HG02759 (cell line): Measurements from ENCODE around the gene AWAT2.

Experiments
- ATAC-seq: cut with Tn5 transposase; IDR thresholded peaks from one replicate; pipeline ENCODE4 v1.9.1; 2021; ENCODE audit warnings: mild to moderate bottlenecking, moderate library complexity; ENCODE audit not compliant: unreplicated experiment

Gene AWAT2, protein sequence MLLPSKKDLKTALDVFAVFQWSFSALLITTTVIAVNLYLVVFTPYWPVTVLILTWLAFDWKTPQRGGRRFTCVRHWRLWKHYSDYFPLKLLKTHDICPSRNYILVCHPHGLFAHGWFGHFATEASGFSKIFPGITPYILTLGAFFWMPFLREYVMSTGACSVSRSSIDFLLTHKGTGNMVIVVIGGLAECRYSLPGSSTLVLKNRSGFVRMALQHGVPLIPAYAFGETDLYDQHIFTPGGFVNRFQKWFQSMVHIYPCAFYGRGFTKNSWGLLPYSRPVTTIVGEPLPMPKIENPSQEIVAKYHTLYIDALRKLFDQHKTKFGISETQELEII

GRCh38 chrX:70049925-70050324 is at the start of gene AWAT2:
Gene AWAT2 (minus strand): TSS chrX:70049938. CDS start chrX:70049932, 6 bp downstream.
- no peak for ATAC-seq

- no peak for ATAC-seq
Measured at GRCh38 chrX:70096052-70096451, 46.3 kb upstream of the AWAT2 start.

- ATAC-seq: no peak
Measured at GRCh38 chrX:70092247-70092646, 42.5 kb upstream of the AWAT2 start.

DNA sequence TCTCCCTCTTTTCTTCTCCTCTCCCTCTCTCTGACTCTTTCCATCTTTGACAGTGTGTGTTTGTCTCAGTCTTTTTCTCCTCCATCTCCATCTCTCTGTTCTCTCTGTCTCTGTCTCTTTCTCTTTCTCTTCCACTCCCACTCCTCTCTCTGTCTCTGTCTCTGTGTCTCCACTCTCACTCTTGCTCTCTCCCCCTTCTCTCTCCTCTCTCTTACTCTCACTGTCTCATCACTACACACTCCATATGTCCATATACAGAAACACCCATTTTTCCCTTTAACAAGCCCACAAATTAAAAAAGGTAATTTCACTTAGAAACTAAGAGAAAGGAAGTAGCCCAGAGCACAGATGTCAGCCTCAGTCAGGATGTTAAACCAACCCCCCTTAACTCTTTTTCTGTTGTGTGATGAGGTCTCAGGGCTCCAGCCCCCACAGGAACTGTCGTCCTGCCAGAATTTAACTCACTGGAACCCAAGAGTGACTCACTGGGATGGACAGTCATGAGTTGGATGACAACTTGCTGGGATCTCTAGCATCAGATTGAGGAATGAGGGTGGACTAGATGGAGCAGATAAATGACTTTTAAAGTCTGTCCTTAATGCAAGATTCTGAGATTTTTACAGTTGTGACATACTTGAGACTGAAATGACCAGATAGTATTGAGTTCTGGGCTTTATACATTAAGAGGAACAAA is 40.0 kb upstream of the AWAT2 start:
- no peak for ATAC-seq

DNA sequence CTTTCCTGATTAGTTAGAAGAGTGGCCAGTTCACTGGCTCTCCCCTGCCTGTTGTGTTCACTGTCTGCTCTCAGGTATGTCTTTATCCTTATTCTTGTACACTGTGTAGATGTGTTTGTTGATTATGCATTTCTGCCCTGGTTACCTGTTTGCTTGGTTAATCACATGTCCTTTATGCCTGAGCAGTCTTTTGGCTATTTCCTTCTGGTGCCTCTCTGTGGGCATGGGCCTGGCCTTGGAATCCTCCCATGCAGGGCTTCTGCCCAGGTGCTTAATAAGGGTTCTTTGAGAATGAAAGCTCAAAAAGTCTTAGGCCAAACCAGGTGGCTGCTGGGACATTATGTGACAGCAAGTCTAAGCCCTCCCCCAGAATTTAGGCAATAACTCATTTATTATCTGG is 39.0 kb upstream of the AWAT2 start:
- ATAC-seq: no peak

GRCh38 chrX:70087857-70088630 is 38.3 kb upstream of the AWAT2 start:
- ATAC-seq: no peak

DNA sequence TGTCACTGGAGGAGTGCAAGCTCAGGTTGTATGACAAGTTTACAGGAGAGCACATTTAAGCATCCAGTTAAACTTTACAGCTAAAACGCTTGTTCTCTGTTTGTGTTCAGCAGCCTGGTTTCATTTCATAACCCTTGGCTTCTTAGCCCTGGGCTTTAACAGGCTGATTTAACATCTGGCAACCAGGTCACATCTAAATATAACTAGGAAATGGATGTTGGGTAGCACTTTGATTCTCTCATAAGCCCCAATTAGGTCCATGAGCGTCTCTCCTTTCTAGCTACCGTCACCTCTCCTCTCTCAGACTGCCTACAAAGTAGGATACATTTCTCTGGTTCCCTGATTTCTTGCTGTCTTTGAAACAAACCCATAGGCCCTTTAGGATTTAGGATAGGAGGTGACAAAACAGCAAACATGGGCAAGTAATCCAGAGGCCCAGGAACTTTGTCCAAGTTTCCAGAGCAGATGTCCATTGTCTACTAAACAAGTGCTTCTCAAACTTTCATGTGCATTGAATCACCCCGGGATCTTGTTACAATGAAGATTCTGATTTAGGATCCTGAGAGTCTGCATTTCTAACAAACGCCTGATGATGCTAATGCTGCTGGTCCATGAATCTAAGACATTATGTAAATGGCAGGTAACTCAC is 35.0 kb upstream of the AWAT2 start:
- no peak for ATAC-seq

DNA sequence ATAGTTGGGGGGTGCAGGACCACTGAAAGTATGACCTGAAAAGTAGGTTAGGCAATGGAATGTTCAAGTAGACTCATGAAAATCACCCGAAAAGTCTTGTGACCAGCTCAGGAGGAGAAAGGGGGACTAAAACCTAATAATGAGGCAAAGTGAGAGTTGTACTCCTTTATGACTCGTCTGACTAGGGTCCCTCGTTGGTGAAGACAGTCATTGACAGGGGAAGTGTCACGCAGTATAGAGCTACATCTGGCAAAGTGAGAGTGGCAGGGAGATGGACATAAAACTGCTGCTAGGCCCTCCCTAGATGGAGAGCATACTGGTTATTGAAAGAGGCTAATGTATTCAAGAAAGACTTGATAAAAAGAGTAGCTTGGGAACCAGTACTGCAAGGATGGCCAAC is 33.0 kb upstream of the AWAT2 start:
- ATAC-seq: no peak

DNA sequence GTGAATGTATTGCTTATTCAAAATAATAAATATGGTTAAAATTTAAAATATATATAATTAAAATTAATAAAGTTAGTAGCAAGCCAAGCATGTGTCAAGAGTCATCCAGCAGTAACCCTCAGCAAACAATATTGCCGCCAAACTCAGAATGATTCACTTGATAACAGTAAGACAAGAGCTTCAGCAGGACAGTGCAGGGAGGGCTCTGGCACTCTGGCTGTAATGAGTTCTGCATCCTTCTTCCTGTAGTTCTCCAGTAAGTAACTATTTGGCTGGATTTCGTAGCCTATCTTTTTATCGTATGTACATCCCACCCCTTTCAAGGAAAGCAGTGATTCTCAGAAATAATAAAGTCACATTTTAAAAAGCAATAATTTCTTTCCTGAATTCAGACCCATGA is 30.1 kb upstream of the AWAT2 start:
- ATAC-seq: no peak

DNA sequence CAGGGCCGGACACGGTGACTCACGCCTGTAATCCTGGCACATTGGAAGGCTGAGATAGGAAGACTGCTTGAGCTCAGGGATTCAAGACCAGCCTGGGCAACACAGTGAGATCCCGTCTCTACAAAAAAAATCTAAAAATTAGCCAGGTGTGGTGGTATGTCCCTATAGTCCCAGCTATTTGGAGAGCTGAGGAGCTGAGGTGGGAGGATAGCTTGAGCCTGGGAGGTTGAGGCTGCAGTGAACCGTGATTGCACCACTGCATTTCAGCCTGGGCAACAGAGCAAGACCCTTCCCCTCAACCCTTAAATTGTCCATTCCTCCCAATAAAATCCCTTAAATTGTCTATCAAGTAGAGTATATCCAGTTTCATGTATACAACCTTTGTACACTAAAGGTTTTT is 29.6 kb upstream of the AWAT2 start:
- ATAC-seq: no peak

- no peak for ATAC-seq
Measured at GRCh38 chrX:70066646-70067045, 16.9 kb upstream of the AWAT2 start.

- no peak for ATAC-seq
Measured at GRCh38 chrX:70062961-70063550, 13.3 kb upstream of the AWAT2 start.

GRCh38 chrX:70062076-70062475 is 12.3 kb upstream of the AWAT2 start, which contains the start of gene OTUD6A:
Gene OTUD6A (plus strand): TSS chrX:70062457. CDS start chrX:70062525, 68 bp downstream.
- ATAC-seq: no peak

- ATAC-seq: no peak
Measured at GRCh38 chrX:70054391-70054790, 4.7 kb upstream of the AWAT2 start.

DNA sequence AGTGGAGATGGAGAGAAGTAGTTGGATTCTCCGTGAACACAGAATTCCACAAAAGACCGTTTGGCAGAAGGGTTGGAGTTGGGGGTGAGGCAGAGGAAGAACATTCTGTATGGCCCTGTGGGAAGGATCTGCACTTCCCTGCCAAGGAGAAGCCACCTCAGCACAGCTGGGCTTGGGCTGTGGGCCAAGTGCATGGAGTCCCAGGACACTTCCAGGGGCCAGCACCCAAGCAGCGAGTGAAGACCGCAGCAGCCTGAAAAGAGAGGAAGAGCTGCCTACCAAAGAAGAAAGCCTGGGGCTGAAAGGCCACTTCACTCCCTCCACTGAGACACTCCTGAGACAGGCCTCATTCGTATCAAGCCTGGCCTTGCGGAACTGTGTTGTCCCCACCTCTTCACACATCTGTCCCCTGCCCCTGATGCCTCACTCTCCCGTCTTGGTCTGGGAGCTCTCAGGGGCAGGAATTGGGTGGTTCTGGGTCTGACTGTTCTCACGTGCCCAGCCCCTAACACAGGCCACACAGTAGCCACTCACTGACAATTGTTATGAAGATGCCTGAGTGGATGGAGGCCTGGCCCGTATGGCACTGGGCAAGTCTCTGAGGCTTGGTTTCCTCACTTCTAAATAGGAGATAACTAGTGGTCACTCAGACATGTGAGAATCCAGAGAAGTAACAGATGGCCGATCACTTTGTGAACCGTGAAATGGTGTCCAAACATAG is 3.3 kb upstream of the AWAT2 start:
- no peak for ATAC-seq

DNA sequence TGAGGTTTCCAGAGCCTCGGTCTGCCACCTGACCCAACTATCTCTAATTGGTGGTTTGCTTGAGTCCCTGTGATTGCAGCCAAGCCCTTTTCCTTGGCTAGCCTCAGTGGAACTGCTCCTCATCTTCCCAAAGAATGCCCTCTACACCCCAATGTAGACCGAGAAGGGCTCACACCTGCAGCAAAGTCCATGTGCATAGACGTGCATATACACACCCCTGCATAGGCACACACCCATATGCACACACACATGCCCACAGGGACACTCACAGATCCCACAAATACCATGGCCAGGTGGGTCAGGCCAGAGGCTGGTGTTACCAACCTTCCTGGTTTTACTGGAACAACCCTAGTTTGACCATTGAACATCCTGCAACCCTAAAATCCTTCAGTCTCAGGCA is 332 bp downstream of the AWAT2 start:
- no peak for ATAC-seq

- ATAC-seq: no peak
Measured at GRCh38 chrX:70046978-70047377, 2.8 kb downstream of the AWAT2 start.

- ATAC-seq: no peak
Measured at GRCh38 chrX:70044541-70045245, 5.0 kb downstream of the AWAT2 start.

- no peak for ATAC-seq
Measured at GRCh38 chrX:70043685-70044084, 6.1 kb downstream of the AWAT2 start.
